IMR-90 (cell line): Measurements from ENCODE around the gene PAX5.

Source experiments
- CTCF ChIP-seq: conservative IDR thresholded peaks from 2 replicates; pipeline ENCODE4 v1.5.1; 2012; ENCODE audit warnings: mild to moderate bottlenecking, low read depth, low read length, improper control_type of control experiment
- POLR2A ChIP-seq: IDR thresholded peaks from 2 replicates; pipeline ENCODE4 v1.6.1; 2012; ENCODE audit warnings: mild to moderate bottlenecking, low read depth, low read length
- RAD21 ChIP-seq: IDR thresholded peaks from 2 replicates; pipeline ENCODE4 v1.6.1; 2012; ENCODE audit warnings: low read length, improper control_type of control experiment
- RFX5 ChIP-seq: IDR thresholded peaks from 2 replicates; pipeline ENCODE4 v1.8.0; 2012; ENCODE audit warnings: low read depth, mild to moderate bottlenecking, low read length, moderate library complexity
- USF2 ChIP-seq: fragments of 150-350 bp; IDR thresholded peaks from 2 replicates; pipeline ENCODE4 v1.6.1; 2017; ENCODE audit warnings: mild to moderate bottlenecking, antibody characterized with exemption, low read length, low read depth

GRCh38 chr9:36864491-36865410, 169.3 kb downstream of the PAX5 start:
- TF ChIP-seq CTCF (no peak), USF2 (no peak), POLR2A (no peak), RFX5 (no peak), RAD21 (no peak)
